WTC11 (cell line): ENCODE data around the gene TPCN2.

Source experiments
- ESRRA ChIP-seq: sonication (generic); formaldehyde crosslinking; IDR thresholded peaks from 2 replicates; pipeline ENCODE4 v1.8.1; 2022; ENCODE audit warnings: mild to moderate bottlenecking, missing genetic modification reagents, borderline replicate concordance
- HMGA2 ChIP-seq: fragments of 250-450 bp; sonication (Bioruptor Pico); IDR thresholded peaks from 2 replicates; pipeline ENCODE4 v1.4.0; 2021; ENCODE audit warnings: mild to moderate bottlenecking, moderate library complexity
- TF ChIP-seq, protein P1 (sequence below): fragments of 200-600 bp; IDR thresholded peaks from 2 replicates; pipeline ENCODE4 v1.8.0; 2022; ENCODE audit warnings: antibody characterized with exemption
- TF ChIP-seq, protein P2 (sequence below): sonication (generic); formaldehyde crosslinking; IDR thresholded peaks from 2 replicates; pipeline ENCODE4 v1.8.1; 2023; ENCODE audit warnings: mild to moderate bottlenecking, missing genetic modification reagents, moderate library complexity
- TF ChIP-seq, protein P3 (sequence below): sonication (generic); formaldehyde crosslinking; conservative IDR thresholded peaks from 2 replicates; pipeline ENCODE4 v1.8.1; 2023; ENCODE audit warnings: mild to moderate bottlenecking, low read depth, missing genetic modification reagents, moderate library complexity

DNA sequence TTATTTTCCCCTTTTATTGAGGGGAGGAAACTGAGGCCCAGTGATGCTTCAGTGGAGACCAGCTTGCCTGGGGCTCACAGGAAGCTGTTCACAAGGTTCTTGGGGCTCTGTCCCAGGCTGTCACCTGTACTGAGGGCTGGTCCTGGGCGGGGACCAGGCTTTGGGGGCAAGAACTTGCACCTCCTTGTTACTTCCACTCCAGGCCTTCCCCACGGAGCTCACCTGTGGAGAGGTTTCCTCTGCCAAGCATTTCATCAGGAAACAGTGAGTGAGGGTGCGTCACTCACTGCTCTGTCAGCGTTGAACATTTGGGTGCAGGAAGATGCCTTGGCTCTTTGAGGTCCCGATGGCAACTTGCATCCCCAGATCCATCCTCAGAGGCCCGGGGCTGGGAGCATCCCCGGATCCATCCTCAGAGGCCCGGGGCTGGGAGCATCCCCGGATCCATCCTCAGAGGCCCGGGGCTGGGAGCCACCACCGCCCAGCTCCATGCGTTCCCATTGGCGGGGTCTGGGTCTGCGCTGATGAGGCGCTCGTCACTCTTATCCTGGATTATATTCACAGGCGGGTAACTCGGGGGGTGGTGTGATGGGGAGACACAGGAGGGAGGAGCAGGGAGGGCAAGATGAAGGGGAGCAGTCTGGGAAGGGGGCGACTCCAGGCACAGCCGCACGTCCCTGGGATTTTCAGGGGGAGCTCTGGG is 105.6 kb downstream of the TPCN2 start:
- TF ChIP-seq, protein P1, sequence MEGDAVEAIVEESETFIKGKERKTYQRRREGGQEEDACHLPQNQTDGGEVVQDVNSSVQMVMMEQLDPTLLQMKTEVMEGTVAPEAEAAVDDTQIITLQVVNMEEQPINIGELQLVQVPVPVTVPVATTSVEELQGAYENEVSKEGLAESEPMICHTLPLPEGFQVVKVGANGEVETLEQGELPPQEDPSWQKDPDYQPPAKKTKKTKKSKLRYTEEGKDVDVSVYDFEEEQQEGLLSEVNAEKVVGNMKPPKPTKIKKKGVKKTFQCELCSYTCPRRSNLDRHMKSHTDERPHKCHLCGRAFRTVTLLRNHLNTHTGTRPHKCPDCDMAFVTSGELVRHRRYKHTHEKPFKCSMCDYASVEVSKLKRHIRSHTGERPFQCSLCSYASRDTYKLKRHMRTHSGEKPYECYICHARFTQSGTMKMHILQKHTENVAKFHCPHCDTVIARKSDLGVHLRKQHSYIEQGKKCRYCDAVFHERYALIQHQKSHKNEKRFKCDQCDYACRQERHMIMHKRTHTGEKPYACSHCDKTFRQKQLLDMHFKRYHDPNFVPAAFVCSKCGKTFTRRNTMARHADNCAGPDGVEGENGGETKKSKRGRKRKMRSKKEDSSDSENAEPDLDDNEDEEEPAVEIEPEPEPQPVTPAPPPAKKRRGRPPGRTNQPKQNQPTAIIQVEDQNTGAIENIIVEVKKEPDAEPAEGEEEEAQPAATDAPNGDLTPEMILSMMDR, result no peak
- TF ChIP-seq, protein P2, sequence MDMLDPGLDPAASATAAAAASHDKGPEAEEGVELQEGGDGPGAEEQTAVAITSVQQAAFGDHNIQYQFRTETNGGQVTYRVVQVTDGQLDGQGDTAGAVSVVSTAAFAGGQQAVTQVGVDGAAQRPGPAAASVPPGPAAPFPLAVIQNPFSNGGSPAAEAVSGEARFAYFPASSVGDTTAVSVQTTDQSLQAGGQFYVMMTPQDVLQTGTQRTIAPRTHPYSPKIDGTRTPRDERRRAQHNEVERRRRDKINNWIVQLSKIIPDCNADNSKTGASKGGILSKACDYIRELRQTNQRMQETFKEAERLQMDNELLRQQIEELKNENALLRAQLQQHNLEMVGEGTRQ, result no peak
- TF ChIP-seq HMGA2 (CRISPR knock-in tag) (no peak), ESRRA (no peak)
- TF ChIP-seq, protein P3, sequence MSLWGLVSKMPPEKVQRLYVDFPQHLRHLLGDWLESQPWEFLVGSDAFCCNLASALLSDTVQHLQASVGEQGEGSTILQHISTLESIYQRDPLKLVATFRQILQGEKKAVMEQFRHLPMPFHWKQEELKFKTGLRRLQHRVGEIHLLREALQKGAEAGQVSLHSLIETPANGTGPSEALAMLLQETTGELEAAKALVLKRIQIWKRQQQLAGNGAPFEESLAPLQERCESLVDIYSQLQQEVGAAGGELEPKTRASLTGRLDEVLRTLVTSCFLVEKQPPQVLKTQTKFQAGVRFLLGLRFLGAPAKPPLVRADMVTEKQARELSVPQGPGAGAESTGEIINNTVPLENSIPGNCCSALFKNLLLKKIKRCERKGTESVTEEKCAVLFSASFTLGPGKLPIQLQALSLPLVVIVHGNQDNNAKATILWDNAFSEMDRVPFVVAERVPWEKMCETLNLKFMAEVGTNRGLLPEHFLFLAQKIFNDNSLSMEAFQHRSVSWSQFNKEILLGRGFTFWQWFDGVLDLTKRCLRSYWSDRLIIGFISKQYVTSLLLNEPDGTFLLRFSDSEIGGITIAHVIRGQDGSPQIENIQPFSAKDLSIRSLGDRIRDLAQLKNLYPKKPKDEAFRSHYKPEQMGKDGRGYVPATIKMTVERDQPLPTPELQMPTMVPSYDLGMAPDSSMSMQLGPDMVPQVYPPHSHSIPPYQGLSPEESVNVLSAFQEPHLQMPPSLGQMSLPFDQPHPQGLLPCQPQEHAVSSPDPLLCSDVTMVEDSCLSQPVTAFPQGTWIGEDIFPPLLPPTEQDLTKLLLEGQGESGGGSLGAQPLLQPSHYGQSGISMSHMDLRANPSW (CRISPR knock-in tag), result no peak
